Measurements from ENCODE around the gene TMEM258.

GRCh38 chr11:61778920-61779650, 13.3 kb downstream of the TMEM258 start:
- TF ChIP-seq EZH2 (IDR thresholded peaks at IDR 0.05; ENCODE audit: borderline replicate concordance, low read length) (no peak), CTCF (IDR thresholded peaks at IDR 0.05; ENCODE audit: low read length) (no peak)

All from OCI-LY1 (cell line).